Pancreas (tissue), 10 donors: ENCODE measurements around the gene SLC34A3. TPM values are rescaled to one million over a fixed set of nuclear protein-coding genes. Genes with fewer than 3 reads are reported as not detected.

ENCODE experiments used
- ATAC-seq, 4 donors: fragments of 200-7000 bp; cut with Tn5 transposase; one replicate each; pipeline versions ENCODE4 v1.8.0 to v1.9.1; 2020; ENCODE audit warnings: mild to moderate bottlenecking in 4 of 4, moderate library complexity in 4 of 4
- DNase-seq, 6 donors: peaks; one replicate each; pipeline ENCODE4 v3.0.0-alpha.2; 2020
- FAIRE-seq: peaks from 2 replicates; lab custom pipeline; 2012; peaks lifted over from hg19 to GRCh38; lab: Jason Lieb, UNC
- H3K27ac ChIP-seq, 4 donors: fragments of 200-600 bp; sonication (generic); 1 replicate in 3 of 4; 2 replicates in 1 of 4; pipeline versions ENCODE4 v1.5.0 to v1.8.0; 2020
- H3K27me3 ChIP-seq, 4 donors: fragments of 200-600 bp; one replicate each; pipeline ENCODE4 v1.8.0; 2021
- H3K36me3 ChIP-seq, 3 donors: fragments of 200-600 bp; sonication (generic) in 1 of 3; one replicate each; pipeline versions ENCODE4 v1.5.0 to v1.8.0; 2020 to 2021
- H3K4me1 ChIP-seq, 3 donors: fragments of 200-600 bp; one replicate each; pipeline ENCODE4 v1.8.0; 2021
- H3K4me3 ChIP-seq, 4 donors: fragments of 200-600 bp; sonication (generic) in 2 of 4; one replicate each; pipeline versions ENCODE4 v1.5.0 to v1.8.0; 2020 to 2021
- H3K9me3 ChIP-seq, 4 donors: fragments of 200-600 bp; one replicate each; pipeline ENCODE4 v1.8.0; 2021
- CTCF ChIP-seq, 4 donors: fragments of 200-600 bp; sonication (generic) in 3 of 4; IDR thresholded peaks; one replicate each; pipeline versions ENCODE4 v1.5.0 to v1.8.0; 2021; ENCODE audit warnings: antibody characterized with exemption in 4 of 4
- WGBS, 2 donors: extraction: QIAGEN DNeasy Blood & Tissue Kit; methylation state at CpG; one replicate each; pipeline ENCODE4 v1.1.7; 2013; 5-methylcytosine and 5-hydroxymethylcytosine counted together
- intact Hi-C, 3 donors: fragments of 100-400 bp; cut with DNase I; formaldehyde crosslinking; loops; one replicate each; pipeline versions ENCODE4 v1.11.1 to v1.14.2; 2022
- polyA plus RNA-seq, 2 donors: library from polyadenylated mRNA; stranded (reverse); fragments of 200-250 nt; gene quantifications; one replicate each; pipeline ENCODE4 v1.2.3, GENCODE V29; 2013
- total RNA-seq, 6 donors: library from RNA; stranded (reverse); fragmentation: NEBNext Ultra II Directional in 4 of 6; extraction: Animal tissue kit (Norgen Biotek cat#: 25700) in 4 of 6; gene quantifications; one replicate each; pipeline versions ENCODE4 v1.2.1 to v1.2.4, GENCODE V29; 2021 to 2023
- donor health status: healthy with polysubstance abuse.
- donor health status: DM: no; HTN: no; CAD: no; lungs with moderate emphysema.
- donor health status: DM: no; HTN: no; CAD: no.
- donor health status: control.
- donor health status: control.
- donor health status: Bipolar disorder and iron deficiency.
- donor health status: DM: yes; HTN: yes; CAD: no.
- donor health status: DM: no; HTN: no; CAD: no.
- donor health status: DM: no; HTN: no; CAD: no.
- donor health status: DM: yes; HTN: yes; CAD: no.

SLC34A3 gene
- total and polyA plus RNA-seq, 8 donors = 0.12 to 0.42 (median 0.20) TPM; not detected in 4

GRCh38 chr9:137271696-137272076 is 41.0 kb downstream of the SLC34A3 start:
- no peak for FAIRE-seq
- WGBS, 2 donors = 55 to 62% methylated on average over 3 of the region's 3 CpGs
- no peak overlapping the region for H3K4me3 ChIP-seq
- no peaks in the 10 kb centered on the region for H3K27me3 ChIP-seq
- H3K9me3 ChIP-seq = no peaks in the 10 kb centered on the region
- intact Hi-C loops = loop anchor here in 1 of 3 donors (10.0 kb wide), 1 partner anchor 253 kb away; no protein-coding TSS in a partner anchor
- no peak overlapping the region for H3K27ac ChIP-seq
- H3K4me1 ChIP-seq = peaks cover 15 to 23% (median 23%) of the 10 kb centered on the region in 3 donors
- H3K36me3 ChIP-seq = peaks cover 7 to 11% (median 11%) of the 10 kb centered on the region in 3 donors
- TF ChIP-seq CTCF (IDR thresholded peaks at IDR 0.05) = no peak
- no peak for DNase-seq
- no peak for ATAC-seq

- no peak overlapping the region for H3K4me3 ChIP-seq
- H3K27me3 ChIP-seq = no peaks in the 10 kb centered on the region
- H3K9me3 ChIP-seq = no peaks in the 10 kb centered on the region
- FAIRE-seq (no peak), DNase-seq (peak in 2 of 6 donors; percentile 42 to 81), ATAC-seq (no peak)
- 94 to 95% methylated on average over 36 to 39 of the region's 39 CpGs for WGBS, 2 donors
- H3K36me3 ChIP-seq = peaks cover 7 to 11% (median 11%) of the 10 kb centered on the region in 3 donors
- no peak overlapping the region for H3K27ac ChIP-seq
- H3K4me1 ChIP-seq = peaks cover 15 to 25% (median 24%) of the 10 kb centered on the region in 3 donors
- no peak for TF ChIP-seq CTCF (IDR thresholded peaks at IDR 0.05)
- intact Hi-C loops = loop anchor here in 1 of 3 donors (10.0 kb wide), 1 partner anchor 252 kb away; no protein-coding TSS in a partner anchor
Observed at GRCh38 chr9:137272241-137273094, 41.8 kb downstream of the SLC34A3 start.

GRCh38 chr9:137273095-137273490 is 42.4 kb downstream of the SLC34A3 start:
- 57 to 61% methylated on average over 13 of the region's 13 CpGs for WGBS, 2 donors

GRCh38 chr9:137273611-137274320 is 43.1 kb downstream of the SLC34A3 start:
- H3K27ac ChIP-seq = no peak overlapping the region
- peak in 1 of 6 donors; percentile 44 for DNase-seq
- no peak for FAIRE-seq
- H3K36me3 ChIP-seq = peaks cover 7 to 11% (median 11%) of the 10 kb centered on the region in 3 donors
- no peak overlapping the region for H3K4me3 ChIP-seq
- no peak for ATAC-seq
- no peak for TF ChIP-seq CTCF (IDR thresholded peaks at IDR 0.05)
- intact Hi-C loops = loop anchor here in 1 of 3 donors (10.0 kb wide), 1 partner anchor 251 kb away; no protein-coding TSS in a partner anchor
- peaks cover 11 to 20% (median 19%) of the 10 kb centered on the region in 3 donors for H3K4me1 ChIP-seq
- 37 to 73% methylated on average over 15 of the region's 15 CpGs for WGBS, 2 donors
- no peaks in the 10 kb centered on the region for H3K27me3 ChIP-seq
- no peaks in the 10 kb centered on the region for H3K9me3 ChIP-seq

More at GRCh38 chr9:137273095-137273490, 42.4 kb downstream of the SLC34A3 start:
- Histone ChIP-seq H3K9me3 (no peaks in the 10 kb centered on the region), H3K27me3 (no peaks in the 10 kb centered on the region), H3K4me3 (no peak overlapping the region), H3K27ac (no peak overlapping the region), H3K36me3 (peaks cover 7 to 11% (median 11%) of the 10 kb centered on the region in 3 donors), H3K4me1 (peaks cover 15 to 25% (median 24%) of the 10 kb centered on the region in 3 donors)
- ATAC-seq (no peak), DNase-seq (peak in 2 of 6 donors; percentile 22 to 39), FAIRE-seq (no peak)
- TF ChIP-seq CTCF (IDR thresholded peaks at IDR 0.05) = no peak
- intact Hi-C loops = loop anchor here in 1 of 3 donors (10.0 kb wide), 1 partner anchor 252 kb away; no protein-coding TSS in a partner anchor
